Dedifferentiated amniotic fluid mesenchymal stem cell (primary cell): ENCODE measurements around the gene POLRMT.

ENCODE experiments used
- DNase-seq: peaks from one replicate; pipeline ENCODE4 v3.0.0-alpha.2; 2016; ENCODE audit errors: extremely low spot score

The POLRMT gene

DNA sequence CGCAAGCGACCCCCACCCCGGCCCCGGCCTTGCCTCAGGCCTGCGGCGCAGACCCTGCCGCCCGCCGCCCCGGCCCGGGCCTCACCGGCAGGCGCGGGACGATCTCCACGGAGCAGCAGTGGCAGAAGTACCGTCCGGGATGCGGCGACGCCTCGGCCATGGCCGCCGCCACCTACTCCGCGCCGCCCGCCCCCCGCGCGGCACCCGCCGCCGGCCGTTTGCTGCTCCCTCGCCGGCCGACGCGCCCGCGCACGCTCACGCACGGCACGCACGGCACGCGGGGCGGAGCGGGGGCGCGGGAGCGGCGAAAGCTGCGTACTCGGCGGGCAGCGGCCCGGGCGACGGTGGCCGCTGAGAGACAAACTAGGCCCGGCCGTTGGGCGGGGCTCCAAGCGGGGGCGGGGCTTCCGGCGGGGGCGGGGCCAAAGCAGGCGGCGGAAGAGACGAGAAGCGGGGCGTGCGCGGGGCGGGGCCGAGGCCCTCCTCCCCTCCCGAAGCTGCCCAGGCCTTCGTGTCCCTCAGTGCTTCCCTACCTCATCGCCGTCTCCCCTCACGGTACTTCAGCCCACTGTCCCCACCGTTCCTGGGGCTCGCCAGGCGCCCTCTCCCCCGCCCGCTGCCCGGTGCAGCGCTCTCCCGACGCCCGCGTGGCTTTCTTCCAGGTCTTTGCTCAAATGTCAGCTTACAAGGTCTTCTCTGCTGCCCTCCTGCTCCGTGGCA, 29.8 kb upstream of the POLRMT start, which contains the start of gene RNF126:
Gene RNF126 (minus strand): TSS at position 253 of the 720 bp plus-strand sequence. CDS start 93 bp downstream, at position 160.
- DNase-seq = peak; percentile 84

DNA sequence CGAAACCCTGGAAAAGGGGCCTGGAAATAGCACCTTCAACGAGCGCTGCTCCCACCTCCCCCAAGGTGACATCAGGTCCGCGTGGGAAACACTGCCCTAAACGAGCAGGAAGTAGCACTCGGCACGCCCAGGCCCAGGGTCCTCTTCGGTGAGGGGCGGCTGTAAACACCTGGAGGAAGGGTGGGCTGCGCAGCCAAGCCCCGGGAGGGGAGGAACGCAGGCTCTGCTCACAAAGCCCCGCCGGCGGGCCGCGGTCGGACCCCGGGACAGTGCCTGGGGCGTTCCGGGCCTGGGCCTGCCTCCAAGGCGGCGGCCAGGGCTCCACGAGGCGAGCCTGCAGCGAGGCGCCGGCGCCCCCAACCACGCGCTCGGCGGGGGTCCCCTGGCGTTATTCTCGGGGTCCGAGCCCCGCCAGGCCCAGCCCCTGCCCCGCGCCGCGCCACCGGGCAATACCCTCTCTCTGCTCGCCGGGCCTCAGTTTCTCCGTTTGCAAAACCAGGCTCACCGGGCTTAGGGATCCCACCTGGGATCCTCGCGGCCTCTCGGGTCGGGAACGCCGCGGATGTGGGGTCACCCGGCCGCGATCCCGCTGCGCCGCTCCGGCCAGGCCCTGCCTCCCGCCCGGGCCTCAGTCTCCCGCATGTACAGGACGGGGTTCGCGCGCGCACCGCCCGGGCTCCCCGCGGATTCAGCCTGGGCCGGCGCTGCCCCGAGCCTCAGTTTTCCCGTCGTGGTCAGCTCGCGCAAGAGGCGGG, 29.0 kb upstream of the POLRMT start:
- DNase-seq = no peak

DNA sequence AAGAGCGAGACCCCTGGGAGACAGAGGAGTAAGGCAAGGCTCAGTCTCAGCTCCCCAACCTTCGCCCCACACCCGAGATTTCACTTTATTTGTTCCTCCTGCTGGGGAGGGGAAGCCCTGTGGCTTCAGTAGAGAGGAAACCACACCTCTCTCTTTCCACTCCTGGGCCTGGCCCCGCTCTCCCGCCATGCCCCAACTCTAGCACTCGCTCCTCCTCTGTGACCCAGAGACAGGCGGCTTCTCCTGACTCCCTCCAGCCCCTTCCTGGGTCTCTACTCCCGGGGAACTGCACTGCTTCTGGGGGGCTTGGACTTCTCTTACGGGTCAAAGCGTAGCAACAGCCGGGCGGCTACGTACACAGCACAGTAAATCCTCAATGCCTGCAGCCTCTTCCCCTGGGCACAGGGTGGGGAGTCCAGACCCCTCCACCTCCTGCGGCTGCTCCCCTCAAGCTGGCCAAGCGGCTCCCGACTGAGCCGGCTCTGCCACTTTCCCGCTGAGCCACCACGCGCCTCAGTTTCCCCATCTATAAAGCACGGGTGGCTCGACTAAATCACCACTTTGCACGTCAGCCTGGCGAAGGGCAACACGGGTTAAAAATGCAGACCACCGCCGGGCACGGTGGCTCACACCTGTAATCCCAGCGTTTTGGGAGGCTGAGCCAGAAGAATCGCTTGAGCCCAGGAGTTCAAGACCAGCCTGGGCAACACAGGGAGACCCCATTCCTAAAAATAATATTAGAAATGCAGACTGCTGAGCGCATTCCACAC, 28.3 kb upstream of the POLRMT start:
- DNase-seq = no peak

DNA sequence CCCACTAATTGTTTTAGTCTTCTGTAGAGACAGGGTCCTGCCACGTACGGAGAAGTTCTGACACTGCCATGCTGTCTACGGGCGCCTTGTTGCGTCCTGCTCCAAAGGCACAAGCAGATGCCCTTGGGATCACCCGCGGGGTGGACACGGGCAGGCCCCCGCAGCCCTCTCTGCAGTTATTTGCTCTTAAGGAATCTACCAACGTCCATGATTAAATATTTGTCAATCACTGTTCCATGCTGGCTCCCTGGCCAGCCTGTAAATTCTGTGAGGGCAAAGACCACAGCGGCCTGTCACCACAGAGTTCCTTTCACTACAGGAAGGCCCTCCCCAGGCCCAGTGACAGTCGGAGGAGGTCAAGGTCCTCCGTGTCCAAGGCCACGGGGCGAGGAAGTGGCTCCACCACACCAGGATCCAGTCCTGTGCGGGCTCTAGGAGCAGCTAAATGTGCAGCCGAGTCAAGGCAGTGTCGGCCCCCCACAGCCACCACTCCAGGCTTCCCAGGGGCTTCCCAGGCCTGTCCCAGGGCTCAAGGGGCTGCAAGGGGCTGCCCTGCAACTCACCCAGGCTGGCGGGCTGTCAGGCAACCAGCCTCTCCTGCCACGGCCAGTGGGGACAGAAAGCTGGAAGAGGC, 27.6 kb upstream of the POLRMT start:
- no peak for DNase-seq

DNA sequence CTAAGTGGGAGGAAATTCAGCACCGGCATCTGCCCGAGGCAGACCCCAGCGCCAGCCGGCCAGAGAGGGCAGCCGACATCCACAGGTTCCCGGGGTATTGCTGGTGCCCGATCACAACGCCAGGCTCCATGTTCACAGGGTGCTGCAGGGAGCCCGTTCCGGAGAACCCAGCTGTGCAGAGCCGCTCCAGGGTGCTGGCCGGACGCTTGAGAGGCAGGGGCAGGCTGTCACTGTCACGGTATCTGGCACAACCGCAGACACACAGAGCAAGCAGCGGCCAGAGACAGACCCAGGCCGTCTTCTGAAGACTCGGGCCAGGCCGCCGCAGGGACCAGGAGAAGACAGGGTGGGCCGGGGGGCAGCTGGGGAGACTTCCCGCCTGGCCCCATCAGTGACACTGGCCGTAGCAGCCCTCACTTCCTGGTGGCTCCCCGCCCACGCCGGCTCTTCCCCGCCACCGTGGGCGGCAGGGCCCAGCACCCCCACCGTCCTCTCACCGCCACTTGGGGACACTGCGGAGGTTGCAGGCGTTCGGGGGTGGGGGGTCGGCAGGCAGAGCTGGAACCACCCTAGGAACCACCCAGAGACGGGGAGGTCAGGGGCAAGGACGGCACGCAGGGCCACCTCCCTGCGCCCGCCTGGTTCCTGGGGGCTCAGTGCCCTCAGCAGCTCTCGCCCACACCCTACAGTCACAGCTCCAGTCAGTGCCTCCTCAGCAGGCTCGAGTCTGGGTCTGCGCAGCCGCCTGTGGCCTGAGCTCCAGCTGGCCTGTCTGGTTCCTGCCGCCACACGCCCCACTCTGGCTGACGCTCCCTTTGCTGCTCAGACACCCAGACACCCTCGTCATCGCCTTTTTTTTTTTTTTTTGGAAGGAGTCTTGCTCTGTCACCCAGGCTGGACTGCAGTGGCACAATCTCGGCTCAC, 25.8 kb upstream of the POLRMT start:
- DNase-seq = no peak

DNA sequence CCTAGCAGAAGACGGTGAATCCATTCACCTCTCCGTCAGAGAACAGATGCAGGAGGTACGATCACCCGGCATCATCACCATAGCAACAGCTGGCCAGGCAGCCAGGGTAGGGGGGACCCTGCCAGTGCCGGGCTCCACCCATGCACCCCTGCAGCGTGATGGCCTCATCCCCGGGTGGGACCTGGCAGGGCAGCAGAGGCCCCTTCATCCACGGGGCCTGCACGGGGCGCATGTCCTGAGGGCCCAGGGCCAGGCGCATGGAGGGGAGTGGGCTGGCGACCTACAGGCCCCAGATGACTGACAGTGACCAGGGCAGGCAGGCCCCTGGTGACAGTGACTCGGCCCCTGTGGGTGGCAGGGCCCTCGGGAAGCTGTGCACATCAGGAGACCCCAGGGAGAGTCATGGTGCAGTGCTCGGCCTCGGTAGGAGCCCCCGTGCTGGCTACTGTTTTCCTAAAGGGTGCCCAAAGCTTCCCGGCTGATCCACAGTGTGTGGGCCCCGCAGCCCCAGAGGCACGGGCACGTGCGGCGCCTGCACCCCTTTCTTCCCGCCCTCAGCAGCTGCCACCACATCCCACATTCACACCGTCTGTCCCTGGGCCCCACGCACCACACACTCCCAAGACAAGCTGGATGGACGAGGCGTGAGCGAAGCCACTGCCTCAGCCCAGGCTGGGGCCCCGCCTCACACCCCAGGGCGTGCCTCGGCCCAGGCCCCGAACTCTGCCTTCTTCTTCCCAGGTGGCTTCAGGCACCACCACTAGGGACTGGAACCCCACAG, 24.9 kb upstream of the POLRMT start:
- no peak for DNase-seq

DNA sequence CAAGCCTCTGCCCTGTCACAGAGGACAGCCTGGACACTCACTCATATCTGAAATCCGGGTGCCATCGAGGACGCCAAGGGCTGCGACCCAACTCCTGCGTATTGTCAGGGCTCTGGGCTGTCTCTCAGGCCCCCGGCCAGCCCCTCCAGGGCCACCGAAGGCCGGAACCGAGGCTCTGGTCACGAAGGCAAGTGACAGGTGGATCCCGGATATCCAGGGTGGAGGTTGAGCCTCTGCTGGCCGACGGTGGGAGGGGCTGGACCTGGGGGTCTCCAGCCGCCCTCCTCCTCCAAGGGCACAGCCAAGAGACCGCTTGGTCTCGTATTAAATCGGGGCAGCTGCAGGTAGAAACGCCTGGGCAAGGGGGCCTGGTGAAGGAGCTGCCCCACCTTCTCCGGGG, 24.3 kb upstream of the POLRMT start:
- DNase-seq = no peak

DNA sequence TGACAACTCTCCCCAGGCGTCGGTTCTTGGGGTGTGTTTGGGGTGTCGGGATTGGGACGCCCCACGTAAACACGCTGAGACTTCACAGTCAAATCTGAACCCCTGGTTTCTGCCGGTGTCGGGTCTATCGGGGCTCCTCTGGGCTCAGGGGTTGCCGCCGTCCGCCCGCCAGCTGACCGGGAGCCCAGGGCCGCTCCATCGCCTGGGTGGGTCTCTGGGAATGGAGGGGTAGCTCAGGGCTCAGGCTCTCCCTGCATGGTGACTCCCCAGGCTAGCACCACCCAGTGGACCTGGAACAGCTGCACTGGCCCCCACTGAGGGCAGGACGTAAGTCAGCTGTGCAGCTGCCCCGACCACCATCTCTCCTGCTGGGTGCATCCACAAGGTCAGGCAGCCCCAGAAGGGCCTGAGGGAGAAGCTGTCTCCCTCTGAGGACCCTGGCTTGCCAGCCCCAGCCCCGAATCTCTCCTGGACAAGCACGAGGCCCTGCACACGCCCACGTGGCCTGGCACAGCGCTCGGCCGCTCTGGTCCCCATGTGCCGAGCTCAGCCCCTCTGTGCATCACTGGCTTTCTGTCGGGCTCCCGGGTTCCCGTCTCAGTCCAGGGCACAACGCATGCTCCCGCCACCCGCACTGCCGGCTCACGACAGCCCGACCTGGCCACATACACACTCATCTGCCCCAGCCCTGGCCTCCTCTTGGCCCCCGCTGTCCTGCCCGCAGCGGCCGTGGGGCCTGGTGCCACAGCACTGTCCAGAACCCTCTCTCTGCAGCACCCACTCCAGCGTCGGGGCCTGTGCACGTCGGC, 23.6 kb upstream of the POLRMT start:
- DNase-seq = no peak

DNA sequence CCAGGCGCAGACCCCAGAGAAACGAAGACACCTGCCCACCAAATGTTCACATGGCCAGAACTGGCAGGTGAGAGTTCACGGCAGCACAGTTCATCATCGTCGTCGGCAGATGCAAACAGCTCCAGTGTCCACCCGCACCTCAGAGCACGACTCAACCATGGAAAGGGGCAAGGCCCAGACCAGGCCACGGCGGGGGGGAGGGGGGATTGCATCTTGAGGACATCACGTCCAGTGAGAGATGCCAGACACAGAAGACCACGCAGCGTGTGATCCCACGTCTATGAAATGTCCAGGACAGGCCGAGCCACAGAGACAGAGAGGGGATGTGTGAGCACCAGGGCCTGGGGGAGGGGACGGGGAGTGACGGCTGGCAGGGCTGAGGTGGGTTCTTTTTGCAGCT, 22.4 kb upstream of the POLRMT start:
- no peak for DNase-seq

DNA sequence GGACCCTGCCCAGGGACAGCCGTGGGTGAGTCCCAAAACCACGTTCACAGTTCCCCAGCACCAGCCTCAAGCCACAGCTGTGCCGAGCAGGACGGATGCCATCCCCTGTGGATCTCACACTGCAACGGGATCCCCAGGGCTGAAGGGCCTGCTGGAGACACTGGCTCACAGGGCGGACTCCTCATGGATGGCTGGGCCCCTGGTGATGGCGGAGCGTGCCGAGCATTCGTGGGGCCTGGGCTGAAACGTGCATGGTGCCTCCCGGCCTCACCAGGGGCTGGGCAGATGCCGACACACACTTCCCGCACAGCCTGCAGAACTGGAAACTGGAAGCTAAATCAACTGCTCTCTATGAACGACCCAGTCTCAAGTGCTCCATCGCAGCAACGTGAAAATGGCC, 20.1 kb upstream of the POLRMT start:
- DNase-seq = no peak

DNA sequence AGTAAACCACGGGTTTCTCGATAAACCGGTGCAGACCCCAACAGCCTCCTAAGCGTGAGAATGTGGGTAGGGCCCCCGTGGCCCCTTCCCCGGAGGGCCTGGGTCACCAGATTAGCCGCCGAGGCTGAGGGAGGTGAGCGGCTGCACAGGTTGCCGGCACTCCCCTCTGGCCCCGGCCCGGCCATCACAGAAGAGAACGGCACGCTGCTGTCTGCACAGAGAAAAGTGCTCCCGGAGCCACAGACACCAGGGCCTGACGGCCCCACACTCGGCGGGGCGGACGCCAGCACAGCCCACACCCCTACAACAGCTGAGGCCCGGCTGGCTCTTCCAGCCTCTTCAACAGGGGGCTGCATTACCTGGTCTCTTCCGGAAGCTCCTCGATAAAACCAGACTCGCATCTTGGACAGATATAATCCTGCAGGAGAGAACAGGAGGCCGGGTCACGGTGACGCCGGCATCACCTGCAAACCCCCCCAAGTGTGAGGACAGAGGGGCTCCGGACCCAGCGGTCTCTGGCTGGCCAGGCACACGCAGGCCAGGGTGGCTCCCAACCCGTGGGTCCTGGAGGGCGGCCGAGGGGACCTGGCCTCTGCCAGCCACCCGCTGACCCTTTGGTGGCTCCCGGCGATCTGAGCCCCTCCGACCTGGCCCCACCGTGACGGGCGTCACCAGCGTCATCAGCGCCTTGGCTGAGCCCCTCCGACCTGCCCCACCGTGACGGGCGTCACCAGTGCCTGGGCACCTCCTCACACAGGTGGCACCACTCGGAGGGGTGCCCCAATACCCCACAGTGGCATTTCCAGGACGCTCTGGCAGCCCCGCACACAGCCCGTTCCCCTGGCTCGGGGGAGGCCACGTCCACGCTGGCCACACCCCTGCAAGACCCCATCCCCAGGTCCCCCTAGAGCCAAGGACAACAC, 19.4 kb upstream of the POLRMT start:
- DNase-seq = no peak

DNA sequence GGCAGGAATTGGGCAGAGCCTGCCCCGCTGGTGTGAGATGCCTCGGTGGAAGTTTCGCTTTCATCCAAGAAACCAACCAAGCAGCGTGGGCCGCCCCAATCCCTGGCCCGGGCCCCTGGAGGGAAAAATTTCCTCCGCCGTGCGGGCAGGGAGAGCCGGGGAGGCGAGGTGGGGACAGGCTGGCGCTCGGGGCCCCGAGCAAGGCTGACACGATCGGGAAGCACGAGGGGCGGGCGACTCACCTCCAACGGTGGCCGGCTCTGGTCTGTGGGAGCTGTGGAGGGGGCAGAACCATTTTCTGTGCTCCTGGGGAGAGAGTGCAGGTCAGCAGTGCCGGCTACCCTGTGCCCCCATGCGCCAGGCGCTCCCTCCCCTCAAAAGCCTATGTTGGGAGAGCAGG, 18.7 kb upstream of the POLRMT start:
- DNase-seq = no peak

DNA sequence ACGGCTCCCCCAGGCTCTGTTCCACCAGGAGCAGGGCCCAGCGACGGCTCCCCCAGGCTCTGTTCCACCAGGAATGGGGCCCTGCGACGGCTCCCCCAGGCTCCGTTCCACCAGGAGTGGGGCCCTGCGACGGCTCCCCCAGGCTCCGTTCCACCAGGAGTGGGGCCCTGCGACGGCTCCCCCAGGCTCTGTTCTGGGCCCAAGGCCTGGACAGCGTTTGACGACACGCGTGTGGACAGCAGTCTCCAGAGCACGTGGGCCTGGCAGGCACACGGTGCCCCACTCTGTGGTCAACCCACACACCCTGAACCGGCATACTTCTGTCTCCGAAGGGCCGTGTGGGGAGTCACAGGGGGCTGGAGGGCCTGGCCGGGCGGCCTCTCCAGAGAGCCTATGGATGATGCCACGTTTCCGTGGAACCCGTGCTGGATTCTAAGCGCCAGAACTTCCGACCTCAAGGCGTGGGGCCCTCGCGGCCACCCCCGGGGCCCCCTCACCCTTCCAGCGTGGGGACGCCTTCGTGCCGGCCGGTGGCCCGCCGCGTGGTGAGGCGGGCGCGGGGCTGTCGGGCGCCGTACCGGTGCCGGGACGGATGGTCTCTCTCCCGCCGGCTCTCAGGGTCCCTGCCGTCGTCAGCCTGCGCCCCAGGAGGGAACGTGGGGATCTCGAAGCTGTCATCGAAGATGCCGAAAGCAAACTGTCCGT, 17.9 kb upstream of the POLRMT start:
- no peak for DNase-seq

DNA sequence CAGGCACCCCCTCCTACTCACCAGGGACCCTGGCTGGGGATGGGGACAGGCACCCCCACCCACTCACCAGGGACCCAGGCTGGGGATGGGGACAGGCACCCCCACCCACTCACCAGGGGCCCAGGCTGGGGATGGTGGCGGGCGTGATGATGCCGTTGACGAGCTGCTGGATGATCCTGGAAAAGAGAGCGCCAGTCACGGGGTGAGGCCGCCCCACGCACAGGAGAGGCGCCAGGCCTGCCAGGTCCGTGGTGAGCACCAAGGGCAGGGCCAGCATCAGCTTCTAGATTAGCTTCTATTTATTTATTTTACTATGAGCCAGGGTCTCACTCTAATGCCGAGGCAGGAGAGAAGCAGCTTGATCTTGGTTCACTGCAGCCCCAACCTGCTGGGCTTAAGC, 16.8 kb upstream of the POLRMT start:
- DNase-seq = no peak

DNA sequence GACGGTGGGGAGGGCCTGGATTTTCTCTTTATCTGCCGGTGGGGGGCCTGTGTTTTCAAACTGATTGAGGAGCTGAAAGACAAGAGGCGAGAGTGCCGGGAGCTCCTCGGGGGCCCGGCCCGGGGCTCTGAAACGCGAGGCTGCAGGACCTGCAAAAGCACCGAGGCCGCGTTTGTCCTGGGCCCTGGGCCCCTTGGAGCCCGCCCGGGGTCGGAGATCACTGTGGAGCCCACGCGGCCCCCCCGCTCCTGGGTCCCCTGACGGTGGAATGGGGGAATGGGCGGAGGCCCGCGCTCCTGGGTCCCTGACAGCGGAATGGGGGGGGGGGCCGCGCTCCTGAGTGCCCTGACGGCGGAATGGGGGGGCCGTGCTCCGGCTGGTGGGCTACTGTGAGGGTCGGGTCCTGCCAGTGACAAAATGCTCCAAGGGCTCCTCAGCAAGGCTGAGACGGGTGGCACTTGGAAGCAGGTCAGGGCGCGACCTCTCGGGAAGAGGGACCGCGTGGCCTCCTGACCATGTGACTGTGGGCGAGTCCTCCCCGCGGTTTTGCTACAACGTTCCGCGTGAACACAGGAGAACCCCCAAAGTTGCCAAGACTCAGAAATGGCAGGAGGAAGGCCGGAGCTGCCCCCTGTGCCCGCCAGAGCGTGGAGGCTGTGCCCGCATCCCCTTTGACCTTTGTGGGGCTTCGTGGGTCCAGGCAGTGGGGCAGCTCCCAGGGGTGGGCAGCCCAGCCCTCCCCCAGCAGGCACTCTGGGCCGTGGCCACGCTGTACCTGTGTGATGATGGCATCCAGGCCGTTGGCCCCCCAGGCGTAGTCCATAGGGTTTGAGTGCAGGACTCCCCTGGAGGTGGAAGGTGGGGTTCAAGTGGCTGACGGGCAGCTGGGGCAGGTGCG, 15.8 kb upstream of the POLRMT start:
- DNase-seq = no peak

DNA sequence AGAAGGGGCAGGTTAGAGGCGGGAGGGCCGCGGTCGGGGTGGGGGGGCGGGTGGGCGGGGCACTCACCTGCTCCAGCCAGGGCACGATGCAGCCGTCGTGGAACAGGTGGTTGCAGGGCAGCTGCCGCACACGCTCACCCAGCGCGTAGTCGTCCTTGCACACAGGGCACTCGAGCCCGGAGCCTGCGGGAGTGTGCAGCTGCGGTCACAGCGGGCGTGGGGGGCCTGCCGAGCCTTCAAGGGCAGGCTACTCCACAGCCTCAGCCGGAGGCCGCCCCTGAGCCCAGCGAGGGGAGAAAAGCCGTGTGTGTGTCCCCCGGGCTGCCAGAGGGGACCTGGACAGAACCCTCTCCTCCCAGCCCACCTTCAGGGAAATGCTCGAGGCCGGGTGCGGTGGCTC, 15.0 kb upstream of the POLRMT start:
- DNase-seq = no peak
